GM18519 (cell line): ENCODE results near the gene CENPT.

ENCODE experiments used
- ATAC-seq: cut with Tn5 transposase; IDR thresholded peaks from one replicate; pipeline ENCODE4 v1.9.1; 2021; ENCODE audit warnings: mild to moderate bottlenecking, moderate library complexity; ENCODE audit not compliant: unreplicated experiment, low FRiP score

The CENPT gene

DNA sequence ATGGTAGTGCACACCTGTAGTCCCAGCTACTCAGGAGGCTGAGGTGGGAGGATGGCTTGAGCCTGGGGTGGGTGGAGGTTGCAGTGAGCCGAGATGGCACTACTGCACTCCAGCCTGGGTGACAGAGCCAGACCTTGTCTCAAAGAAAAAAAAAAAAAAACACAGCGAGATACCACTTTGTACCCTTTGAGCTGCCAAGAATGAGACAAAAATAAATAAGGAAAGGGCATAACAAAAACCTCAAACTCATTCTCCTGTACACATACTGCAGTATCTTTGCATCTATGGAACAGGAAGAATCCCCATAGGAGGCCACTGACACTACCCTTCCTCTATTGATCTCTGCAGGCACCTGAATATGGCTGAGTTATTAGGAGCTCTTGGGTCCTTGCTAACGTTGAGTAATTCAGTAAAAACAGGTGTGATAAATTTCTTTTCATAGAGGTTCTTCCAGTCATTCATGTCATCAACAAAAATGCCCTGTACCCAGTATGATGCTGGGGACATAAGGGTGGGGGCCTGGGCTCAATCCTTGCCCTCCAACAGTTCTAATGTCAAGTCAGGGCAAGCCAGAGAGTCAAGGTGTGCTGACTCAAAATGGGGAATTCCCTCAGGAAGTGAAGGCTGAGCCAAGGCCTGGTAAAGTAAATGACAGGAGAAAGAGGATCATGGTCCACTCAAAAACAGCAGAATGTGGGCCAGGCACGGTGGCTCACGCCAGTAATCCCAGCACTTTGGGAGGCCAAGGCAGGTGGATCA lies 68.1 kb downstream of the CENPT start:
- no peak for ATAC-seq
